Testis (tissue), 2 donors: ENCODE measurements around the gene SCAP.
"Not testable (repeated sequence)": the region's sequence is repeated elsewhere in the genome, so short reads cannot be mapped to it uniquely, and the experiment has no call there.

ENCODE experiments used
- POLR2A ChIP-seq: fragments of 450-650 bp; IDR thresholded peaks from one replicate; pipeline ENCODE4 v1.6.1; 2017; ENCODE audit warnings: antibody characterized with exemption, mild to moderate bottlenecking, moderate library complexity
- TF ChIP-seq, protein P1 (sequence below), 3 experiments: fragments of 450-650 bp in 2 of 3; fragments of 200-600 bp in 1 of 3; sonication (generic) in 1 of 3; IDR thresholded peaks; one replicate each; pipeline ENCODE4 v1.5.1; 2016 to 2019; ENCODE audit warnings: antibody characterized with exemption in 3 of 3, mild to moderate bottlenecking in 2 of 3, moderate library complexity in 1 of 3

DNA sequence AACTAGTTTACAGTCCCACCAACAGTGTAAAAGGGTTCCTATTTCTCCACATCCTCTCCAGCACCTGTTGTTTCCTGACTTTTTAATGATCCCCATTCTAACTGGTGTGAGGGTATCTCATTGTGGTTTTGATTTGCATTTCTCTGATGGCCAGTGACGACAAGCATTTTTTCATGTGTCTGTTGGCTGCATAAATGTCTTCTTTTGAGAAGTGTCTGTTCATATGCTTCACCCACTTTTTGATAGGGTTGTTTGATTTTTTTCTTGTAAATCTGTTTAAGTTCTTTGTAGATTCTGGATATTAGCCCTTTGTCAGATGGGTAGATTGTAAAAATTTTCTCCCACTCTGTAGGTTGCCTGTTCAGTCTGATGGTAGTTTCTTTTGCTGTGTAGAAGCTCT lies 7.4 kb downstream of the SCAP start:
- TF ChIP-seq, protein P1, sequence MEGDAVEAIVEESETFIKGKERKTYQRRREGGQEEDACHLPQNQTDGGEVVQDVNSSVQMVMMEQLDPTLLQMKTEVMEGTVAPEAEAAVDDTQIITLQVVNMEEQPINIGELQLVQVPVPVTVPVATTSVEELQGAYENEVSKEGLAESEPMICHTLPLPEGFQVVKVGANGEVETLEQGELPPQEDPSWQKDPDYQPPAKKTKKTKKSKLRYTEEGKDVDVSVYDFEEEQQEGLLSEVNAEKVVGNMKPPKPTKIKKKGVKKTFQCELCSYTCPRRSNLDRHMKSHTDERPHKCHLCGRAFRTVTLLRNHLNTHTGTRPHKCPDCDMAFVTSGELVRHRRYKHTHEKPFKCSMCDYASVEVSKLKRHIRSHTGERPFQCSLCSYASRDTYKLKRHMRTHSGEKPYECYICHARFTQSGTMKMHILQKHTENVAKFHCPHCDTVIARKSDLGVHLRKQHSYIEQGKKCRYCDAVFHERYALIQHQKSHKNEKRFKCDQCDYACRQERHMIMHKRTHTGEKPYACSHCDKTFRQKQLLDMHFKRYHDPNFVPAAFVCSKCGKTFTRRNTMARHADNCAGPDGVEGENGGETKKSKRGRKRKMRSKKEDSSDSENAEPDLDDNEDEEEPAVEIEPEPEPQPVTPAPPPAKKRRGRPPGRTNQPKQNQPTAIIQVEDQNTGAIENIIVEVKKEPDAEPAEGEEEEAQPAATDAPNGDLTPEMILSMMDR (IDR thresholded peaks at IDR 0.05), result not testable (repeated sequence)
- TF ChIP-seq POLR2A, result not testable (repeated sequence)
